Left kidney (tissue), 2 donors: ENCODE measurements around the gene ZCWPW1. TPM values are rescaled to one million over a fixed set of nuclear protein-coding genes. Genes with fewer than 3 reads are reported as not detected.
A peak's percentile ranks its signal among the peaks of the same experiment; 100 is the strongest.
"Not testable (repeated sequence)": the region's sequence is repeated elsewhere in the genome, so short reads cannot be mapped to it uniquely, and the experiment has no call there.

ENCODE experiments used
- DNase-seq: peaks from one replicate; pipeline ENCODE4 v3.0.0-alpha.2; 2013
- polyA plus RNA-seq: library from polyadenylated mRNA; unstranded; fragments of 120-200 nt; gene quantifications from one replicate; pipeline ENCODE4 v1.2.1, GENCODE V29; 2013; ENCODE audit not compliant: insufficient read length

Gene ZCWPW1
- polyA plus RNA-seq, 1 donor = 7.5 TPM

- peak; percentile 46 for DNase-seq
Measured at GRCh38 chr7:100400656-100401055, 27.8 kb downstream of the ZCWPW1 start.

- DNase-seq = no peak
Measured at GRCh38 chr7:100400041-100400440, 28.5 kb downstream of the ZCWPW1 start.

GRCh38 chr7:100398239-100398638, 30.3 kb downstream of the ZCWPW1 start:
- no peak for DNase-seq

GRCh38 chr7:100397315-100398081, 31.0 kb downstream of the ZCWPW1 start:
- no peak for DNase-seq

GRCh38 chr7:100396421-100396982, 32.0 kb downstream of the ZCWPW1 start:
- no peak for DNase-seq

- DNase-seq = no peak
Measured at GRCh38 chr7:100394077-100394476, 34.4 kb downstream of the ZCWPW1 start.

- DNase-seq = no peak
Measured at GRCh38 chr7:100393233-100393905, 35.1 kb downstream of the ZCWPW1 start.

GRCh38 chr7:100390286-100391009, 38.1 kb downstream of the ZCWPW1 start:
- no peak for DNase-seq

- DNase-seq = no peak
Measured at GRCh38 chr7:100389437-100390088, 38.9 kb downstream of the ZCWPW1 start.

- DNase-seq = no peak
Measured at GRCh38 chr7:100387695-100388094, 40.8 kb downstream of the ZCWPW1 start.

- DNase-seq = no peak
Measured at GRCh38 chr7:100386940-100387339, 41.6 kb downstream of the ZCWPW1 start.

GRCh38 chr7:100384628-100385294, 43.7 kb downstream of the ZCWPW1 start:
- DNase-seq = no peak

GRCh38 chr7:100382234-100382853, 46.2 kb downstream of the ZCWPW1 start:
- DNase-seq = not testable (repeated sequence)

- DNase-seq = not testable (repeated sequence)
Measured at GRCh38 chr7:100381531-100382233, 46.8 kb downstream of the ZCWPW1 start.

GRCh38 chr7:100380196-100380595, 48.3 kb downstream of the ZCWPW1 start:
- no peak for DNase-seq

- DNase-seq = no peak
Measured at GRCh38 chr7:100378114-100378755, 50.3 kb downstream of the ZCWPW1 start.

- no peak for DNase-seq
Measured at GRCh38 chr7:100376066-100376465, 52.4 kb downstream of the ZCWPW1 start.

GRCh38 chr7:100374601-100375000, 53.9 kb downstream of the ZCWPW1 start:
- no peak for DNase-seq

GRCh38 chr7:100373870-100374598, 54.5 kb downstream of the ZCWPW1 start:
- not testable (repeated sequence) for DNase-seq
